ENCODE data around the gene GAS2.

DNA sequence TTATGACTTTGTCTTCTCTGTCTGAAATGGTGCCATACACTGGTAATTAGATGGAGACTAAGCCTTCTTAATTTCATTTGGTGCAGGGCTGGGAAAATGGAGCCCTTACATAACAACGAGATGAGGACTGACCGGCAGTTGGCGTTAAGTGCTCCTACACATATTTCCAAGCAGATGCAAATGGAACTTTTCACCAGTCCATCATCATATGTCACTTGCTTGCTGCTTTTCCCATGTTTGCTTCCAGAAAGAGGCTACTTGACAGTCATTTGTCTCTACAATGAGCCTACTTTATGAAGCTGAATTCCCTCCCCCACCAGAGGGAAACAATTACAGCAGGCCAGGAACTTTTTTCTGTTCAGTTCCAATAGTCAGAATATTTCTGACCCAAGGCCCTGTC is 130.6 kb downstream of the GAS2 start:
- TF ChIP-seq, protein P1, sequence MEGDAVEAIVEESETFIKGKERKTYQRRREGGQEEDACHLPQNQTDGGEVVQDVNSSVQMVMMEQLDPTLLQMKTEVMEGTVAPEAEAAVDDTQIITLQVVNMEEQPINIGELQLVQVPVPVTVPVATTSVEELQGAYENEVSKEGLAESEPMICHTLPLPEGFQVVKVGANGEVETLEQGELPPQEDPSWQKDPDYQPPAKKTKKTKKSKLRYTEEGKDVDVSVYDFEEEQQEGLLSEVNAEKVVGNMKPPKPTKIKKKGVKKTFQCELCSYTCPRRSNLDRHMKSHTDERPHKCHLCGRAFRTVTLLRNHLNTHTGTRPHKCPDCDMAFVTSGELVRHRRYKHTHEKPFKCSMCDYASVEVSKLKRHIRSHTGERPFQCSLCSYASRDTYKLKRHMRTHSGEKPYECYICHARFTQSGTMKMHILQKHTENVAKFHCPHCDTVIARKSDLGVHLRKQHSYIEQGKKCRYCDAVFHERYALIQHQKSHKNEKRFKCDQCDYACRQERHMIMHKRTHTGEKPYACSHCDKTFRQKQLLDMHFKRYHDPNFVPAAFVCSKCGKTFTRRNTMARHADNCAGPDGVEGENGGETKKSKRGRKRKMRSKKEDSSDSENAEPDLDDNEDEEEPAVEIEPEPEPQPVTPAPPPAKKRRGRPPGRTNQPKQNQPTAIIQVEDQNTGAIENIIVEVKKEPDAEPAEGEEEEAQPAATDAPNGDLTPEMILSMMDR (conservative IDR thresholded peaks at IDR 0.05; ENCODE audit: low read length) = no peak
- no peak for TF ChIP-seq EZH2phosphoT487 (IDR thresholded peaks at IDR 0.05; ENCODE audit: borderline replicate concordance, low read depth, low read length)

Measured in OCI-LY7 (cell line).